AG09309 (cell line): ENCODE measurements around the gene GALNT11.

Experiments used
- DNase-seq: peaks from one replicate; pipeline ENCODE4 v3.0.0-alpha.2; 2010; ENCODE audit warnings: low read depth
- H3K4me3 ChIP-seq: 2 replicates; pipeline ENCODE4 v1.5.1; 2011; ENCODE audit warnings: mild to moderate bottlenecking, low read depth, low read length, moderate library complexity; ENCODE audit not compliant: control insufficient read depth
- CTCF ChIP-seq: IDR thresholded peaks from 2 replicates; pipeline ENCODE4 v1.5.1; 2011; ENCODE audit warnings: mild to moderate bottlenecking, low read depth, low read length, inconsistent platforms; ENCODE audit not compliant: insufficient read depth, control insufficient read depth; ENCODE audit errors: missing control alignments

Gene GALNT11

GRCh38 chr7:152144557-152145245 is 119.2 kb downstream of the GALNT11 start:
- no peak overlapping the region for H3K4me3 ChIP-seq
- TF ChIP-seq CTCF = no peak
- DNase-seq = no peak

- peak; percentile 65 for TF ChIP-seq CTCF
- DNase-seq = peak; percentile 45
- no peak overlapping the region for H3K4me3 ChIP-seq
Observed at GRCh38 chr7:152145853-152146466, 120.5 kb downstream of the GALNT11 start.

DNA sequence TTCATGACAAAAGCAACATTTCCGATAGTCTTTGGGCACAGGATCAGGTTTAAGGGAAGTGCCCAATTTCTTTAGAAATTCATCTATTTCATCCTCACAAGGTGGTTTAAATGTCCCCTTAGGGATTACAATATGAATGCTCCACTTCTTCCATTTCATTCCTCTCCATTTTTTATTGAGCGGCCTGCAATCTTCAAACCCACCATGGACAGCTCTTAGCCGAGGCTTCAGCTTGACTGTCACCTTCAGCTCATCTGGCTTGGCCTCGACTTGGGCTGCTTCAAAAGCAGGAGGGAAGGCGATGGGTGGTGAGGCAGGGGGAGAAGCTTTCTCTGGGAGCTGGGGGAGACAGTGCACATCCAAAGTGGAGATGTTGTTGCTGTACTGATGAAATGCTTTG is 123.2 kb downstream of the GALNT11 start:
- TF ChIP-seq CTCF = no peak
- DNase-seq = no peak
- no peak overlapping the region for H3K4me3 ChIP-seq

GRCh38 chr7:152149363-152149762 is 123.9 kb downstream of the GALNT11 start:
- H3K4me3 ChIP-seq = no peak overlapping the region
- no peak for DNase-seq
- no peak for TF ChIP-seq CTCF

- no peak overlapping the region for H3K4me3 ChIP-seq
- no peak for TF ChIP-seq CTCF
- DNase-seq = no peak
Observed at GRCh38 chr7:152152267-152152666, 126.8 kb downstream of the GALNT11 start.

DNA sequence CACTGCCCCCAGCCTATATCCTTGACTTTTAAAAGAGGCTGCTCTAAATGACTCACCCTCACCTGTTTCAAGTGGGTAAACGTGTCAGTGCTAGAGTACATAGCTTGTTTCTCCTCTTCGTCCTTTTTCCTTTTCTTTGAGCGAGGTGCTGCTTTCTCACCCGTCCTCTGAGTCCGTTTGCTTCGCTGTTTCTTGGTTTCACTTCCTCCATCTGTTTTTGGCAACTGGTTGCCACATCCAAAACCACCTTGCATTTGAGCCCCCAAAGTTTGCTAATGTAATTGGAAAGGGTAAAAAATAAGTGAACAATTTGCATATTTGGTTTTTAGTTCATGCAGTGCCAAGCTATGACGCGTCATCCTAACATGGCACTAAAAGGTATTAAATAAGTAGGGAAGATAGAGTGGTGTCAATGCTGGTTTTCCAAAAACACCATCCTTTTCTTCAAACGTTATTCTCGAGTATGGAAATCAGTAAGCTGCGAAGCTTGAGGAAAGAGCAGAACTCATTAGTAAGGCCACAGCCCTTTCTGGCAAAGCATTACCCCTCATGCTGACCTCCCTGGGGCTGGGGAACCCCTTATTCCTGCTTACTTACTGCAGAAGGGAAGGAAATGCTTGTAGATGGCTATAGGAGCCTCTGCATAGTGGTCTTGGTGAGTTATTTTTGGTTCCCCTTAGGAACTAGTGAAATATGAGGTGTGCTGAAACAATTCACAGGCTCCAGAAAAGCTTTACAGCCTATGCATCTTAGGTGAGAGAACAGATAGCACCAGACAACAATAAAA is 133.5 kb downstream of the GALNT11 start:
- DNase-seq = no peak
- no peak overlapping the region for H3K4me3 ChIP-seq

More for the DNA sequence above, 133.5 kb downstream of the GALNT11 start:
- no peak for TF ChIP-seq CTCF
